ENCODE measurements around the gene B3GNT7.

DNA sequence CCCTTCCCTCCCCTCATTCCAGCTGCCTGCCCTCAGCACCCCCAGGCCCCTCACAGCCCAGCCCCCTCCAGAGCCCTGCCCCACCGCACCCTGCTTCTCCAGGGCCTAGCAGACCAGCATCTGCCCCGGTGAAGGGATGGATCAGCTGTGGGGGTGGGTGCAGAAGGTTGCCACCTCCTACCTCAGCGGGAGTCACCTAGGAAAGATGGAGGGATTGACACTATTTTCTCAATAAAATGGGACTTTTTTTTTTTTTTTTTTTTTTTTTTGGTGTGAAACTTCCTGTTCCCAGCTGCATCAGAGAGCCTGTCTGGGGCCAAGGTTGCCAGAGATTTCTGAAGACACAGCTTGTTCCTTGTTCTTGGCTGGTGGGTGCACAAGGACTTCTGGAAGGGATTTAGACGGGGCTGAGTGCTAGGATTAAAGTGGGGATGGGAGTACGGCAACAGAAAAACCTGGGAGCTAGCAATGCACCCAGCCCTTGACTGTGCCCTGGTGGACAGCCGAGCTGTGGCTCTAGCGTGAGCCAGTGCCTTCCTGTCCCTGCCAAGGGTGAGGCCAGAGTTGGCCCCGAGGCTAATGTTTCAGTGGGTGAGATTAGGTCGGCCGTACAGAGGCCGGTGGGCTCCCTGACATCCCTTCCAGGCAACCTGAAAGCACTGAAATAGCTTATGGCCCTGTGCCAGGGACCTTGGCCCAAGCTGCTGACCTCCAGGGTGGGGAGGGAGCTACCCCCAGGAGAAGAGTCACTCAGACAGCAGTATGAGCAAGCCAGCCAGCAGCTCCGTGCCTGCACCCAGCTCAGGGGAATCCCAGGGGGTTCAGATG, 4.6 kb downstream of the B3GNT7 start:
- TF ChIP-seq, protein P1, sequence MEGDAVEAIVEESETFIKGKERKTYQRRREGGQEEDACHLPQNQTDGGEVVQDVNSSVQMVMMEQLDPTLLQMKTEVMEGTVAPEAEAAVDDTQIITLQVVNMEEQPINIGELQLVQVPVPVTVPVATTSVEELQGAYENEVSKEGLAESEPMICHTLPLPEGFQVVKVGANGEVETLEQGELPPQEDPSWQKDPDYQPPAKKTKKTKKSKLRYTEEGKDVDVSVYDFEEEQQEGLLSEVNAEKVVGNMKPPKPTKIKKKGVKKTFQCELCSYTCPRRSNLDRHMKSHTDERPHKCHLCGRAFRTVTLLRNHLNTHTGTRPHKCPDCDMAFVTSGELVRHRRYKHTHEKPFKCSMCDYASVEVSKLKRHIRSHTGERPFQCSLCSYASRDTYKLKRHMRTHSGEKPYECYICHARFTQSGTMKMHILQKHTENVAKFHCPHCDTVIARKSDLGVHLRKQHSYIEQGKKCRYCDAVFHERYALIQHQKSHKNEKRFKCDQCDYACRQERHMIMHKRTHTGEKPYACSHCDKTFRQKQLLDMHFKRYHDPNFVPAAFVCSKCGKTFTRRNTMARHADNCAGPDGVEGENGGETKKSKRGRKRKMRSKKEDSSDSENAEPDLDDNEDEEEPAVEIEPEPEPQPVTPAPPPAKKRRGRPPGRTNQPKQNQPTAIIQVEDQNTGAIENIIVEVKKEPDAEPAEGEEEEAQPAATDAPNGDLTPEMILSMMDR (IDR thresholded peaks at IDR 0.05; ENCODE audit: low read length): no peak
- no peak for TF ChIP-seq EZH2 (IDR thresholded peaks at IDR 0.05; ENCODE audit: borderline replicate concordance, low read length)
